ENCODE data around the gene EHMT1.

DNA sequence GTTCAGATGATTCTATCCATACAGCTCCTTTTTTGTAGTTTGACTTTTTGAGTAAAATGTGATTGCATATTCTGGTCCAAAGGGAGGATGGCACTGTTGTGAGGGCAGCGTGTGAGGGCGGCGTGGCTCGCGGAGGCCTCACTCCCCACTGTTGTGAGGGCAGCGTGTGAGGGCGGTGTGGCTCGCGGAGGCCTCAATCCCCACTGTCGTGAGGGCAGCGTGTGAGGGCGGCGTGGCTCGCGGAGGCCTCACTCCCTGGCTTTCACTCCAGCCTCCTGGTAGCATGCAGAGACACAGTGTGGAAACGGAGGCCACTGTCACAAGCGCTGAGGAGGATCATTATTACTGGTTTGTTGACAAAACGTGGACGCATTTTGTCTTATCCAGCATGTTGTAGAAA lies 79.0 kb downstream of the EHMT1 start:
- TF ChIP-seq, protein P1, sequence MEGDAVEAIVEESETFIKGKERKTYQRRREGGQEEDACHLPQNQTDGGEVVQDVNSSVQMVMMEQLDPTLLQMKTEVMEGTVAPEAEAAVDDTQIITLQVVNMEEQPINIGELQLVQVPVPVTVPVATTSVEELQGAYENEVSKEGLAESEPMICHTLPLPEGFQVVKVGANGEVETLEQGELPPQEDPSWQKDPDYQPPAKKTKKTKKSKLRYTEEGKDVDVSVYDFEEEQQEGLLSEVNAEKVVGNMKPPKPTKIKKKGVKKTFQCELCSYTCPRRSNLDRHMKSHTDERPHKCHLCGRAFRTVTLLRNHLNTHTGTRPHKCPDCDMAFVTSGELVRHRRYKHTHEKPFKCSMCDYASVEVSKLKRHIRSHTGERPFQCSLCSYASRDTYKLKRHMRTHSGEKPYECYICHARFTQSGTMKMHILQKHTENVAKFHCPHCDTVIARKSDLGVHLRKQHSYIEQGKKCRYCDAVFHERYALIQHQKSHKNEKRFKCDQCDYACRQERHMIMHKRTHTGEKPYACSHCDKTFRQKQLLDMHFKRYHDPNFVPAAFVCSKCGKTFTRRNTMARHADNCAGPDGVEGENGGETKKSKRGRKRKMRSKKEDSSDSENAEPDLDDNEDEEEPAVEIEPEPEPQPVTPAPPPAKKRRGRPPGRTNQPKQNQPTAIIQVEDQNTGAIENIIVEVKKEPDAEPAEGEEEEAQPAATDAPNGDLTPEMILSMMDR (IDR thresholded peaks at IDR 0.05): no peak
- no peak for TF ChIP-seq POLR2AphosphoS5 (IDR thresholded peaks at IDR 0.05; ENCODE audit: low read depth, low read length)

Data from Panc1 (cell line).